K562 (cell line): ENCODE measurements around the gene SLC28A1.

Source experiments
- ELK1 ChIP-seq: sonication (generic); formaldehyde crosslinking; IDR thresholded peaks from 2 replicates; pipeline ENCODE4 v1.8.1; 2022; ENCODE audit warnings: missing genetic modification reagents
- HDAC2 ChIP-seq: fragments of 450-650 bp; IDR thresholded peaks from 2 replicates; pipeline ENCODE4 v1.6.1; 2016; ENCODE audit warnings: mild to moderate bottlenecking
- MAFK ChIP-seq: IDR thresholded peaks from 2 replicates; pipeline ENCODE4 v1.6.1; 2011; ENCODE audit warnings: low read length, improper control_type of control experiment
- MYBL2 ChIP-seq, 2 experiments: fragments of 450-650 bp in 1 of 2; sonication (generic) in 1 of 2; formaldehyde crosslinking in 1 of 2; IDR thresholded peaks; 2 replicates each; pipeline versions ENCODE4 v1.6.1 to v1.8.1; 2017 to 2022; ENCODE audit warnings: borderline replicate concordance in 1 of 2, inconsistent platforms in 1 of 2, low read depth in 1 of 2, mild to moderate bottlenecking in 1 of 2, missing genetic modification reagents in 1 of 2, moderate library complexity in 1 of 2
- TCF7 ChIP-seq: sonication (generic); IDR thresholded peaks from 2 replicates; pipeline ENCODE4 v1.6.1; 2016; ENCODE audit warnings: antibody characterized with exemption, borderline replicate concordance

- TF ChIP-seq HDAC2 (no peak), ELK1 (no peak), MYBL2 (IDR thresholded peaks at IDR 0.05; ENCODE audit: low read depth) (no peak), MYBL2 (CRISPR knock-in tag; IDR thresholded peaks at IDR 0.05; ENCODE audit: borderline replicate concordance) (no peak), MAFK (no peak), TCF7 (no peak)
These were observed 41.7 kb upstream of the SLC28A1 start for GRCh38 chr15:84842781-84843180.
